ENCODE measurements around the gene UGT1A10. TPM values are rescaled to one million over a fixed set of nuclear protein-coding genes. Genes with fewer than 3 reads are reported as not detected.

The UGT1A10 gene
- total RNA-seq, 1 experiment from 2014 or later = not detected

DNA sequence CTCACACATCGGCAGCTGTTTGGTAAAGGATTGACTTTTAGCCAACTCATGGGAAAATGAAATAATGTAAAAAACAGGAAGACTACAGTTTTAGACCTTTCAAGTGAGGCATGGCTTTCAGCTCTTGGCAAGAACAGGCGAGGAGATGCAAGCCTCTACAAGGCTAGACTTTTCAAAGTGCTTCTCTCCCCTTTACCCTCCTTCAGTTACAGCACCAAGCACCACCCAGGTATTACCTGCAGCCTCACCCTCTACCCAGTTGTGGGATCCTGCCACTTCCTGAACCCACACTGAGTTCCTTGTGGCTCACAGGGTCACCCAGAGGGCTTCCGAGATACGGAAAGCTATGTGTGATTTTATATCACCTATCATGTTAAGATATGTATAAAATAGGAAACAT, 14.7 kb downstream of the UGT1A10 start (continued):
- TF ChIP-seq RAD21 (IDR thresholded peaks at IDR 0.05; ENCODE audit: low read depth) = no peak

DNA sequence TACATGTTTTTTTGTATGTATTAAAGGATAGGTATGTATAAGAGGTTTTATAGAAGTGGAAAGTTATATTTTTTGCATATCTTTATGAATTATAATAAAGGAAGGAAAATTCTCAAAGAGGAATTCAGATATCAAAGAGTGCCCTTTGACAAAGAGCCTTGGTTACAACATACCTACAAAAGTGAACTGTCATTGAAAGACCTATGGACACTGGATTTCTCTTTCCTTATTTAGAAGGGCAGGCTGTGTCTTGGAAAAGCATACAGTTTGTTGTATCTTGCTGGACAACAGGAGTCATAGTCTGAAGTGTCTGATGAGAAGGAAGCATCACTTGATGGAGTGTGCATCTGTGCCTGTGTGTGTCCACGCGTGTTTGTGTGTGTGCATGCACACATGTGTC, 15.2 kb downstream of the UGT1A10 start:
- intact Hi-C loops (cut with micrococcal nuclease) = no loop called here
- no peaks in the 10 kb centered on the region for H3K79me2 ChIP-seq (ENCODE audit: insufficient read depth, low read length)
- no peaks in the 10 kb centered on the region; a peak in 1 of 4 replicates for H3K9me3 ChIP-seq (ENCODE audit: control insufficient read depth in 1 of 2, insufficient read depth in 1 of 2, low read depth in 1 of 2, low read length in 2 of 2)
- H2AFZ ChIP-seq (ENCODE audit: low read depth, low read length, poor library complexity, severe bottlenecking) = no peak overlapping the region
- RAD21 ChIA-PET (ENCODE audit: low non-redundant PET in 1 of 2, low total read pairs in 2 of 2, uncharacterized antibody in 2 of 2, unreplicated experiment in 2 of 2) = no interaction called here
- H3K9me2 ChIP-seq (ENCODE audit: insufficient read depth) = no peaks in the 10 kb centered on the region
- no peak overlapping the region for H3K27ac ChIP-seq (ENCODE audit: low read depth, low read length)
- H4K20me1 ChIP-seq (ENCODE audit: insufficient read depth) = no peaks in the 10 kb centered on the region
- no peaks in the 10 kb centered on the region for H3K27me3 ChIP-seq (ENCODE audit: insufficient read depth, low read length)
- H3K9ac ChIP-seq (ENCODE audit: low read length) = no peak overlapping the region
- DNase-seq (ENCODE audit: low read depth, low spot score) (no peak), ATAC-seq (no peak)
- TF ChIP-seq POLR2A (IDR thresholded peaks at IDR 0.05; ENCODE audit: borderline replicate concordance, extremely low read depth, insufficient read depth, insufficient read length) (no peak), SIN3A (IDR thresholded peaks at IDR 0.05; ENCODE audit: low read depth) (no peak), SP1 (IDR thresholded peaks at IDR 0.05; ENCODE audit: low read depth) (no peak), CTCF (IDR thresholded peaks at IDR 0.05 in 2 of 3, conservative IDR thresholded peaks at IDR 0.05 in 1 of 3; ENCODE audit: borderline replicate concordance in 1 of 3, insufficient read depth in 1 of 3, low read depth in 2 of 3, low read length in 2 of 3) (no peak), TCF7L2 (IDR thresholded peaks at IDR 0.05; ENCODE audit: borderline replicate concordance, extremely low read depth, insufficient read depth, insufficient read length) (no peak)
- no peaks in the 10 kb centered on the region for H3K4me1 ChIP-seq (ENCODE audit: control insufficient read depth in 1 of 2, insufficient read depth in 2 of 2, low read length in 2 of 2)
- no peaks in the 10 kb centered on the region for H3K36me3 ChIP-seq (ENCODE audit: control insufficient read depth in 1 of 2, insufficient read depth in 2 of 2, low read length in 2 of 2)
- no TSS peak for BruUV-seq (replicated peaks)
- no peak overlapping the region for H3K4me3 ChIP-seq (replicated peaks in 1 of 2; ENCODE audit: low read depth in 1 of 2, low read length in 2 of 2)
- no peak overlapping the region for H3K4me2 ChIP-seq (ENCODE audit: low read length)
- POLR2A ChIA-PET = no interaction called here
- CTCF ChIA-PET = no interaction called here

DNA sequence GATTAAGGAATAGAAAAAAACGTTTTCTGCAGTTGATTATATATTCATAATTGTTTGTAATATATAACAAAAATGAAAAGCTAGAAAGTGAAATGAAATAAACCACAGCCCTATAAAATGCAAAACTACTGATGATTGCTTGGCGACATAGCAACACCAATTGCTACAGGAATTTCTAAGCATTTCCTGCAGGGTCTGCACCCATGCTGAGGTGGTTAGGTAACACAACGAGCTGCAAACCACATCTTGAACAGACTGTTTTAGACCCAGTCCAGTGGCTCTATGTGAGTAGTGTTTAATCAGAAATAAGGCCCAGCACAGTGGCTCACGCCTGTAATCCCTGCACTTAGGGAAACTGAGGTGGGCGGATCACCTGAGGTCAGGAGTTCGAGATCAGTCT, 18.3 kb downstream of the UGT1A10 start:
- intact Hi-C loops (cut with micrococcal nuclease) = no loop called here
- no peak for TF ChIP-seq CTCF (IDR thresholded peaks at IDR 0.05 in 2 of 3, conservative IDR thresholded peaks at IDR 0.05 in 1 of 3; ENCODE audit: borderline replicate concordance in 1 of 3, insufficient read depth in 1 of 3, low read depth in 2 of 3, low read length in 2 of 3)
- TF ChIP-seq FOSL1 (IDR thresholded peaks at IDR 0.05; ENCODE audit: low read depth) = no peak
- TF ChIP-seq ELF1 (IDR thresholded peaks at IDR 0.05; ENCODE audit: borderline replicate concordance, low read depth) = no peak
- no peak for TF ChIP-seq RAD21 (IDR thresholded peaks at IDR 0.05; ENCODE audit: low read depth)
- TF ChIP-seq EZH2 (IDR thresholded peaks at IDR 0.05) = no peak
- TF ChIP-seq JUND (IDR thresholded peaks at IDR 0.05) = no peak
- no peak for TF ChIP-seq SRF (IDR thresholded peaks at IDR 0.05; ENCODE audit: low read depth)
- no peak for TF ChIP-seq EGR1 (IDR thresholded peaks at IDR 0.05; ENCODE audit: low read depth)
- TF ChIP-seq ZNF274 (IDR thresholded peaks at IDR 0.05; ENCODE audit: low read depth, low read length) = no peak
- no peak for TF ChIP-seq CBX3 (IDR thresholded peaks at IDR 0.05; ENCODE audit: low read depth)
- no peak for TF ChIP-seq ZFX (IDR thresholded peaks at IDR 0.05)
- Histone ChIP-seq H3K9ac (ENCODE audit: low read length) (no peak overlapping the region), H3K4me2 (ENCODE audit: low read length) (no peak overlapping the region), H3K9me3 (ENCODE audit: control insufficient read depth in 1 of 2, insufficient read depth in 1 of 2, low read depth in 1 of 2, low read length in 2 of 2) (no peaks in the 10 kb centered on the region), H3K27me3 (ENCODE audit: insufficient read depth, low read length) (peaks cover 1% of the 10 kb centered on the region; the same call in 1 of the 2 replicates), H3K4me1 (ENCODE audit: control insufficient read depth in 1 of 2, insufficient read depth in 2 of 2, low read length in 2 of 2) (no peaks in the 10 kb centered on the region), H3K4me3 (replicated peaks in 1 of 2; ENCODE audit: low read depth in 1 of 2, low read length in 2 of 2) (no peak overlapping the region), H3K27ac (ENCODE audit: low read depth, low read length) (no peak overlapping the region), H4K20me1 (ENCODE audit: insufficient read depth) (no peaks in the 10 kb centered on the region), H3K36me3 (ENCODE audit: control insufficient read depth in 1 of 2, insufficient read depth in 2 of 2, low read length in 2 of 2) (no peaks in the 10 kb centered on the region), H3K79me2 (ENCODE audit: insufficient read depth, low read length) (no peaks in the 10 kb centered on the region), H3K9me2 (ENCODE audit: insufficient read depth) (no peaks in the 10 kb centered on the region), H2AFZ (ENCODE audit: low read depth, low read length, poor library complexity, severe bottlenecking) (no peak overlapping the region)
- DNase-seq (ENCODE audit: low read depth, low spot score) (no peak), ATAC-seq (no peak)
- RAD21 ChIA-PET (ENCODE audit: low non-redundant PET in 1 of 2, low total read pairs in 2 of 2, uncharacterized antibody in 2 of 2, unreplicated experiment in 2 of 2) = no interaction called here
- no TSS peak for BruUV-seq (replicated peaks)
- CTCF ChIA-PET = no interaction called here
- POLR2A ChIA-PET = no interaction called here

Data from HCT116 (cell line).